Measurements from ENCODE around the gene ABCC9.

The ABCC9 gene

GRCh38 chr12:21940549-21941505 lies at the start of gene ABCC9:
TSS of gene ABCC9 (minus strand) at chr12:21941426. CDS start at chr12:21936674, 4,752 bp downstream.
- DNase-seq, result no peak

GRCh38 chr12:21989819-21990412 lies 48.7 kb upstream of the ABCC9 start:
- DNase-seq (no peak), ATAC-seq (no peak)

More at GRCh38 chr12:21940549-21941505, at the start of gene ABCC9:
- ATAC-seq, result no peak

DNA sequence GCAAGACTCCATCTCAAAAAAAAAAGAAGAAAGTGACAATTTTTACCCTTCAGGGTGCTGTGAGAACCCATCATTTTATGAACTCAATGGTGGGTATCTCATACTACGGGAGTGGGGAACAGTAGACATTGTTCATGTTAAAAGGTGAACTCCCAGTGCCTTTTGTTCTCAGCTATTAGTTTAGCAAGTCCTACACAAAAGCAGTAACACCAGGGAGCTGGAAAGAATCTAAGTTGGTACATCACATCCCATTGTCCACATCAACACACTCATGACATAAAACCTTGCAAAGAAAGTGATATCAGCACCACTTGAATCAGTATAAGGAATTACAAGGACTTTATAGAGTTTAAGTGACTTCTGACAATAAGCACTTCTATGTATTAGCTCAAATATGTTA lies 47.4 kb upstream of the ABCC9 start:
- ATAC-seq (no peak), DNase-seq (no peak)

- DNase-seq (no peak), ATAC-seq (no peak)
These were observed 46.5 kb upstream of the ABCC9 start for GRCh38 chr12:21987755-21988154.

GRCh38 chr12:21985155-21985554 lies 43.9 kb upstream of the ABCC9 start:
- ATAC-seq, result no peak
- no peak for DNase-seq

- ATAC-seq (no peak), DNase-seq (no peak)
These were observed 43.1 kb upstream of the ABCC9 start for GRCh38 chr12:21984375-21984774.

DNA sequence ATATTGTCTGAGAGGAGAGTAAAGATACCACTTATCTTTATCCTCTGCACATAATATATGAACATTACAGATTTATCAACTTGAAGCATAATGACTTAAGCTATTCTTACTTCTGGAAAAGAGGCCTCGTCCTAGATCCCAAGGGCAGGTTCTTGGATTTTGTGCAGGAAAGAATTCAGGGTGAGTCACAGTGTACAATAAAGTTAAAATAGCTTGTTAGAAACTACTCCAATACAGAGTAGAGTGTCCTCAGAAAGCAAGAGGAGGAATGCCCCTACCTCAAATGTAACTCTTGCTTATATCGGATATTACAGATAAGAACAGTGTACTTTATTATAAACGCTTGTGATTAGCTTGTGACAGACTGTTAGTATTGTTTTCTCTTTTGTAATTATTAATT lies 41.9 kb upstream of the ABCC9 start:
- ATAC-seq, result no peak
- no peak for DNase-seq

- no peak for DNase-seq
These were observed 39.3 kb upstream of the ABCC9 start for GRCh38 chr12:21980544-21980943.

DNA sequence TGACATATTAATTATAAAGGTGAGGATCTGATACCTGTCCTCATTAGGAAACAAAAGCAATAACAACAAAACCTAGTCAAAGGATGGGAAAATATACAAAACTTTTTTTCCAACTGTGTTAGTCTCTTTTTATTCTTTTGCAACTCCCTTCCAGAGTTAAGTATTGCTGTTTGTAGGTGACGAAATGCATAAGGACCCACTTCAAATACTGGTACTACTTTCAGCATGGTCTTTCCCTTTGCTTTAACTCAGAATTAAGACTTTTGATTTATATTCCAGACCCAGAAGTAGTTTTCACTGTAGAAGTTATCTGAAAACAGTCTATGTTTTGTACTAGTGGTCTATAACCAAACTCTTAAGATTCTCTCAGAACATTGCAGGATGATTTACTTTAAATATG lies 34.1 kb upstream of the ABCC9 start:
- DNase-seq, result no peak

More at GRCh38 chr12:21980544-21980943, 39.3 kb upstream of the ABCC9 start:
- no peak for ATAC-seq

GRCh38 chr12:21973221-21973620 lies 32.0 kb upstream of the ABCC9 start:
- ATAC-seq, result no peak

More for the DNA sequence above, 34.1 kb upstream of the ABCC9 start:
- ATAC-seq, result no peak

GRCh38 chr12:21972055-21972454 lies 30.8 kb upstream of the ABCC9 start:
- DNase-seq (no peak), ATAC-seq (no peak)

More at GRCh38 chr12:21973221-21973620, 32.0 kb upstream of the ABCC9 start:
- no peak for DNase-seq

- DNase-seq, result no peak
- ATAC-seq, result no peak
These were observed 30.1 kb upstream of the ABCC9 start for GRCh38 chr12:21971344-21971743.

DNA sequence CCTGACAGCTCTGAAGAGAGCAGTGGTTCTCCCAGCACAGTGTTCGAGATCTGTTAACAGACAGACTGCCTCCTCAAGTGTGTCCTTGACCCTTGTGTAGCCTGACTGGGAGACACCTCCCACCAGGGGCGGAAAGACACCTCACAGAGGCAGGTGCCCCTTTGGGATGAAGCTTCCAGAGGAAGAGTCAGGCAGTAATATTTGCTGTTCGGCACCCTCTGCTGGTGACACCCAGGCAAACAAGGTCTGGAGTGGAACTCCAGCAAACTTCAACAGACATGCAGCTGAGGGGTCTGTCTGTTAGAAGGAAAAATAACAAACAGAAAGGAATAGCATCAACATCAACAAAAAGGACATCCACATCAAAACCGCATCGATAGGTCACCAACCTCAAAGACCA lies 21.6 kb upstream of the ABCC9 start:
- ATAC-seq, result no peak
- no peak for DNase-seq

DNA sequence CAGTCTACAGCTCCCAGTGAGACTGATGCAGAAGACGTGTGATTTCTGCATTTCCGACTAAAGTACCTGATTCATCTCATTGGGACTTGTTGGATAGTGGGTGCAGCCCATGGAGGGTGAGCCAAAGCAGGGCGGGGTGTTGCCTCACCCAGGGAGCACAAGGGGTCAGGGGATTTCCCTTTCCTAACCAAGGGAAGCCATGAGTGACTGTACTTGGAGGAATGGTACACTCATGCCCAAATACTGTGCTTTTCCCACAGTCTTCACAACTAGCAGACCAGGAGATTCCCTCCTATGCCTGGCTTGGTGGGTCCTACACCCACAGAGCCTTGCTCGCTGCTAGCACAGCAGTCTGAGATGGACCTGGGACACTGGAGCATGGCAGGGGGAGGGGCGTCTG lies 21.0 kb upstream of the ABCC9 start:
- DNase-seq (no peak), ATAC-seq (no peak)

GRCh38 chr12:21950649-21951048 lies 9.4 kb upstream of the ABCC9 start:
- no peak for ATAC-seq
- DNase-seq, result no peak

DNA sequence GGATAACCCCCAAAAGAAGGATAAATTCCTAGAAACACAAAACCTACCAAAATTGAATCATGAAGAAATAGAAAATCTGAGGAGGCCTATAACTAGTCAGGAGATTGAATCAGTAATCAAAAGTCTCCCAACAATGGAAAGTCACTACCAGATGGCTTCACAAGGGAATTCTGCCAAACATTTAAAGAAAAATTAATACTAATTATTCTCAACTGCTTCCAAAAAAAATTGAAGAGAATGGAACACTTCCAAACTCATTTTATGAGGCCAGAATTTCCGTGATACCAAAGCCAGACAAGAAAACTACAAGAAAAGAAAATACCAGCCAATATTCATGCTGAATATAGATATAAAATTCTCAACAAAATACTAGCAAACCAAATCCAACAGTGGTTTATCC lies 7.8 kb upstream of the ABCC9 start:
- no peak for ATAC-seq

DNA sequence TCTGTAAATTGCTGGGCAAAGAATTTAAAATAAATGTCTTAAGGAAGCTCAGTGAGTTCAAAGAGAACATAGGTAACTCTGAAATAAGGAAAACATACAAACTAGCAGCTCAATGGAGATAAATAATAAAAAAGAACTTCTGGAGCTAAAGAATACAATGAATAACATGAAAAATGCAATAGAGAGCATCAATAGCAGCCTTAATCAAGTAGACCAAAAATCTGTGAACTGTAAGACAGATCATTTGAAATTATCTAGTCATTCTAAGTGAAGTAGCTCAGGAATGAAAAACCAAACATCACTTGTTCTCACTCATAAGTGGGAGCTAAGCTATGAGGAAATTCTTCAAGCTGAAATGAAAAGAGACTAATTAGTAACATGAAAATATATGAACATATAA lies 5.8 kb upstream of the ABCC9 start:
- DNase-seq, result no peak
- no peak for ATAC-seq

More for the DNA sequence above, 7.8 kb upstream of the ABCC9 start:
- DNase-seq, result no peak

DNA sequence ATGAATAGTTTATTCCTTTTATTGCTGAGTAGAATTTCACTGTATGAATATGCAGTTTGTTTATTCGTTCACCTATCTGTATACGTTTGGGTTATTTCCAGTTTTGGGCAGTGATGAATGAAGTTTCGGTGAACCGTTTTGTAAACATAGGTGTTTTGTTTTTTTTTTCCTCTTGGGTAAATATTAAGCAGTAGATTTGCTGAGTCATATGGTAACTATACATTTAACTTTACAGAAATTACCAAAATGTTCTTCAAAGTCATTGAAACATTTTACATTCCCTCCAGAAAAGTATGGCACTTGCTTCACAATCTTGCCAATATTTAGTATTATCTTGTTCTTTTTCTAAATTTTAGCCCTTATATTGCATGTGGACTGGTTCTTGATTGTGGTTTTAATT lies 3.8 kb upstream of the ABCC9 start:
- no peak for ATAC-seq

GRCh38 chr12:21942377-21942703 lies 1.1 kb upstream of the ABCC9 start:
- DNase-seq (no peak), ATAC-seq (no peak)

More for the DNA sequence above, 3.8 kb upstream of the ABCC9 start:
- no peak for DNase-seq

DNA sequence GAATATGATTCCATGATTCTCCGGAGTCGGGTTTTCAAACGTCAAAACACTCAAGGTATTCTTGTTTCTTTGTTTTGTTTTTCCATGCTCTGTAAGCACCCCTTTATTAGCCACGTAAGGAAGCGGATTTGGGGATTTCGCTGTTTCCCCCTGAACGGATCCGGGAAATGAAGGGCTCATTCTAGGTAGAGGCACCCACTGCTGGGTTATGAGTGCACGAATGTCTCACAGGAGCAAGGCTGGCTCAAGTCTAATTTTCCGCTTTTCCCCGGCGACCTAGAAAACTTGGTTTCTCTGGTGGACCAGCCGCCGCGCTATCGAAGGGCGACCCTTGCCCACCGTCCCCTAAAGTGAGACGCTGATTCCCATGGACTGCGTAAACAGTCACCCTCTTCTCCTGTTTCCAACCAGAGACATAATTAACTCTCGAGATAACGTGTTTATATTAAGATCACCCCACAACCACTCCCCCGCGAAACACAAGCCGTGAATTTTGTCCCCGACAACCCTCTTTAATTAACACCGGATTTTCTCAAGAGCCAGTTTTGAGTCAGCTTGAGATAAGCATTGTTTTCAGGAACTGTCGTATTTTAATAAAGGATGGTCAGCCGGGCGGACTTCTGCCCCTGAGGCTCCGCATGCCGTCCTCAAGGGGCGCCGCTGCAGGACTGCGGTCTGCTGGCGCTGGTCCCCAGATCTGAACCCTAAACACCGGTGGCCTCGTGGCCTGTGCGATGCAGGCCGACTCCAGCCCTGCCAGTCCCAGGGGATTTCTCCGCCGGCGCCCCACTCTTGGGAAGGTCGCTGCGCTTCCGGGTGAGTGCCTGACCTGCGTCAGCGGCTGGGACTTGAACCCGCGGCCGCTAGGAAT lies 515 bp upstream of the ABCC9 start:
- peak; percentile 36 for ATAC-seq
- no peak for DNase-seq

- DNase-seq, result no peak
These were observed 1.8 kb downstream of the ABCC9 start for GRCh38 chr12:21939435-21939834.

DNA sequence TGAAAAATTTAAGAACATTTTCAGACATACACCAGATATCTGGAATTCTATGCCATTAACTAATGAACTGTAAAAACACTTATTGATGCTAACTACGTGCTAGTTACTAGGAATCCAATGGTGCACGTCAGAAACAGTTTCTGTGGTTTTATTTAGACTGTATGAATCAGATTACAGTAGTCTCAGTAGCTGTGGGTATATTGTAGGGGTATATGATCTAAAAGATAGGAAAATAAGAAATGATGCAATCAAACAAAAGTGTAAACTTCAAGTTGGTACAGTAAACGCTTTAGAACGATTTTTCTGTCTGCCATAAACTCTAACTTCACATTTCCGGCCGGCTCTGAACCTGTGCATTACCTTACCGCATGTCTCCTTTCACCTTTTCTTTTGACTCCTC lies 2.3 kb downstream of the ABCC9 start:
- DNase-seq (no peak), ATAC-seq (no peak)

More at GRCh38 chr12:21939435-21939834, 1.8 kb downstream of the ABCC9 start:
- no peak for ATAC-seq

GRCh38 chr12:21934173-21934572 lies 7.1 kb downstream of the ABCC9 start:
- DNase-seq (no peak), ATAC-seq (no peak)
